Sigmoid colon (tissue), 7 donors: ENCODE results near the gene ZDHHC9. TPM values are rescaled to one million over a fixed set of nuclear protein-coding genes. Genes with fewer than 3 reads are reported as not detected.

Source experiments
- DNase-seq: peaks from one replicate; pipeline ENCODE4 v3.0.0-alpha.2; 2019
- H3K27ac ChIP-seq, 4 donors: fragments of 200-600 bp; sonication (generic); one replicate each; pipeline ENCODE4 v1.5.1; 2016 to 2019; ENCODE audit warnings: mild to moderate bottlenecking in 1 of 4
- H3K27me3 ChIP-seq, 3 donors: fragments of 200-600 bp; sonication (generic); one replicate each; pipeline ENCODE4 v1.5.1; 2019; ENCODE audit warnings: mild to moderate bottlenecking in 1 of 3
- H3K36me3 ChIP-seq, 4 donors: fragments of 200-600 bp; sonication (generic); one replicate each; pipeline ENCODE4 v1.5.1; 2016 to 2019
- H3K4me1 ChIP-seq, 4 donors: fragments of 200-600 bp; sonication (generic); one replicate each; pipeline ENCODE4 v1.5.1; 2017 to 2019
- H3K4me3 ChIP-seq, 4 donors: fragments of 200-600 bp; sonication (generic); one replicate each; pipeline ENCODE4 v1.5.1; 2017 to 2019; ENCODE audit warnings: mild to moderate bottlenecking in 2 of 4, moderate library complexity in 1 of 4
- H3K9me3 ChIP-seq, 4 donors: fragments of 200-600 bp in 3 of 4; sonication (generic) in 3 of 4; one replicate each; pipeline versions ENCODE4 v1.5.1 to v1.6.1; 2013 to 2019
- CTCF ChIP-seq, 4 experiments: fragments of 450-650 bp in 3 of 4; fragments of 200-600 bp in 1 of 4; IDR thresholded peaks; one replicate each; pipeline ENCODE4 v1.5.1; 2016 to 2019; ENCODE audit warnings: antibody characterized with exemption in 4 of 4, mild to moderate bottlenecking in 3 of 4, moderate library complexity in 2 of 4
- EP300 ChIP-seq, 4 donors: sonication (generic); formaldehyde crosslinking; IDR thresholded peaks; one replicate each; pipeline ENCODE4 v1.6.1; 2017; ENCODE audit warnings: antibody characterized with exemption in 4 of 4
- POLR2A ChIP-seq, 2 donors: fragments of 450-650 bp; IDR thresholded peaks; one replicate each; pipeline ENCODE4 v1.6.1; 2016; ENCODE audit warnings: antibody characterized with exemption in 2 of 2, mild to moderate bottlenecking in 2 of 2, moderate library complexity in 2 of 2
- POLR2AphosphoS5 ChIP-seq, 4 donors: sonication (generic); formaldehyde crosslinking; IDR thresholded peaks; one replicate each; pipeline ENCODE4 v1.6.1; 2017; ENCODE audit warnings: antibody characterized with exemption in 4 of 4
- WGBS, 2 donors: extraction: QIAGEN DNeasy Blood & Tissue Kit; methylation state at CpG; one replicate each; pipeline ENCODE4 v1.1.7; 2013; 5-methylcytosine and 5-hydroxymethylcytosine counted together
- intact Hi-C: fragments of 100-400 bp; cut with DNase I; formaldehyde crosslinking; loops from one replicate; pipeline ENCODE4 v1.15.1; 2023
- polyA plus RNA-seq, 3 donors: library from polyadenylated mRNA; stranded (reverse); fragments of 200-250 nt; gene quantifications; one replicate each; pipeline ENCODE4 v1.2.3, GENCODE V29; 2013
- total RNA-seq, 4 donors: library from RNA; depleted of rRNA; stranded (reverse); fragments of >200 nt; gene quantifications; one replicate each; pipeline ENCODE4 v1.1.0, GENCODE V29; 2016
- donor health status: healthy with polysubstance abuse.
- donor health status: Bipolar disorder and iron deficiency.
- donor health status: healthy.

ZDHHC9 gene
- total and polyA plus RNA-seq, 7 donors = 6.6 to 18.1 (median 13.0) TPM

GRCh38 chrX:129843209-129843458 lies 552 bp downstream of the ZDHHC9 start:
- peaks cover 0 to 5% (median 2%) of the 10 kb centered on the region in 4 donors for H3K4me1 ChIP-seq

GRCh38 chrX:129842510-129843208 lies 1.0 kb downstream of the ZDHHC9 start:
- peak; percentile 68 for DNase-seq
- WGBS, 2 donors = 1 to 8% methylated on average over 17 of the region's 17 CpGs
- intact Hi-C loops = loop anchor here (5.0 kb wide), 2 partner anchors 65 to 275 kb away; partner anchors contain the start of gene UTP14A

More at GRCh38 chrX:129843209-129843458, 552 bp downstream of the ZDHHC9 start:
- Histone ChIP-seq H3K36me3 (no peaks in the 10 kb centered on the region), H3K4me3 (peak overlapping the region; percentile 62 to 74 (median 72)), H3K27ac (peak overlapping the region; percentile 77 to 86 (median 80)), H3K9me3 (no peaks in the 10 kb centered on the region), H3K27me3 (no peaks in the 10 kb centered on the region)
- no peak for DNase-seq
- intact Hi-C loops = loop anchor here (5.0 kb wide), 2 partner anchors 64 to 274 kb away; partner anchors contain the start of gene UTP14A
- WGBS, 2 donors = 0 to 1% methylated on average over 23 of the region's 23 CpGs
- no peak for TF ChIP-seq EP300 (IDR thresholded peaks at IDR 0.05)
- TF ChIP-seq CTCF (IDR thresholded peaks at IDR 0.05) = no peak
- TF ChIP-seq POLR2A (IDR thresholded peaks at IDR 0.05) = no peak
- no peak for TF ChIP-seq POLR2AphosphoS5 (IDR thresholded peaks at IDR 0.05)

GRCh38 chrX:129840344-129840743 lies 3.3 kb downstream of the ZDHHC9 start:
- Histone ChIP-seq H3K4me3 (peak overlapping the region in 1 of 4 donors; percentile 23), H3K9me3 (no peaks in the 10 kb centered on the region), H3K36me3 (no peaks in the 10 kb centered on the region), H3K4me1 (peaks cover 0 to 5% (median 2%) of the 10 kb centered on the region in 4 donors), H3K27ac (no peak overlapping the region), H3K27me3 (no peaks in the 10 kb centered on the region)
- no peak for DNase-seq
- TF ChIP-seq POLR2A (IDR thresholded peaks at IDR 0.05) = no peak
- no peak for TF ChIP-seq POLR2AphosphoS5 (IDR thresholded peaks at IDR 0.05)
- TF ChIP-seq CTCF (IDR thresholded peaks at IDR 0.05) = no peak
- TF ChIP-seq EP300 (IDR thresholded peaks at IDR 0.05) = no peak
- 14 to 38% methylated on average over 5 of the region's 5 CpGs for WGBS, 2 donors
- intact Hi-C loops = loop anchor here (5.0 kb wide), 2 partner anchors 67 to 277 kb away; partner anchors contain the start of gene UTP14A

More at GRCh38 chrX:129842510-129843208, 1.0 kb downstream of the ZDHHC9 start:
- Histone ChIP-seq H3K4me1 (peaks cover 0 to 5% (median 2%) of the 10 kb centered on the region in 4 donors), H3K27ac (peak overlapping the region; percentile 77 to 86 (median 80)), H3K9me3 (no peaks in the 10 kb centered on the region), H3K27me3 (no peaks in the 10 kb centered on the region), H3K36me3 (no peaks in the 10 kb centered on the region), H3K4me3 (peak overlapping the region; percentile 62 to 74 (median 72))
- TF ChIP-seq CTCF (IDR thresholded peaks at IDR 0.05) = no peak
- TF ChIP-seq POLR2AphosphoS5 (IDR thresholded peaks at IDR 0.05) = peak in 2 of 4 donors; percentile 26 to 37
- TF ChIP-seq POLR2A (IDR thresholded peaks at IDR 0.05) = no peak
- peak in 1 of 4 donors; percentile 14 for TF ChIP-seq EP300 (IDR thresholded peaks at IDR 0.05)

- Histone ChIP-seq H3K27me3 (no peaks in the 10 kb centered on the region), H3K4me3 (no peak overlapping the region), H3K4me1 (no peaks in the 10 kb centered on the region), H3K9me3 (no peaks in the 10 kb centered on the region), H3K36me3 (no peaks in the 10 kb centered on the region), H3K27ac (no peak overlapping the region)
- intact Hi-C loops = no loop called here
- no peak for DNase-seq
- 87 to 89% methylated on average over 3 of the region's 3 CpGs for WGBS, 2 donors
- TF ChIP-seq EP300 (IDR thresholded peaks at IDR 0.05) (no peak), POLR2AphosphoS5 (IDR thresholded peaks at IDR 0.05) (no peak), POLR2A (IDR thresholded peaks at IDR 0.05) (no peak), CTCF (IDR thresholded peaks at IDR 0.05) (no peak)
Observed at GRCh38 chrX:129836827-129837226, 6.9 kb downstream of the ZDHHC9 start.
